ENCODE results near the gene CACNA1F.

DNA sequence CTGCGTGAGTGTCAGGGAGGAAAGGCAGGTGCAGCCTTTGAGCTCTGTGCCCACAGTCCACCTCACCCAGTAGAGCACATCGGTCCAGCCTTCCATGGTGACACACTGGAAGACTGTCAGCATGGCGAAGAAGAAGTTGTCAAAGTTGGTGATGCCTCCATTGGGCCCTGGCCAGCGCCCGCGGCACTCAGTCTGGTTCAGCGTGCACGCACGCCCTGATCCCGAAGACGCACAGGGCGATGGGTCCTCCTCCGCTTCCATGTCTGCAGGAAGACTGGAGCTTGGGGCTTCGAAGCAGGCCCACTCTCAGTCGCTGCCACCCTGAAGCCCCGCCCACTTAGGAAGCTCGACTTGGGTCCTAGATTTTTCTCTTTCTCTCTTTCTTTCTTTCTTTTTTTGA, 5.0 kb downstream of the CACNA1F start:
- TF ChIP-seq, protein P1, sequence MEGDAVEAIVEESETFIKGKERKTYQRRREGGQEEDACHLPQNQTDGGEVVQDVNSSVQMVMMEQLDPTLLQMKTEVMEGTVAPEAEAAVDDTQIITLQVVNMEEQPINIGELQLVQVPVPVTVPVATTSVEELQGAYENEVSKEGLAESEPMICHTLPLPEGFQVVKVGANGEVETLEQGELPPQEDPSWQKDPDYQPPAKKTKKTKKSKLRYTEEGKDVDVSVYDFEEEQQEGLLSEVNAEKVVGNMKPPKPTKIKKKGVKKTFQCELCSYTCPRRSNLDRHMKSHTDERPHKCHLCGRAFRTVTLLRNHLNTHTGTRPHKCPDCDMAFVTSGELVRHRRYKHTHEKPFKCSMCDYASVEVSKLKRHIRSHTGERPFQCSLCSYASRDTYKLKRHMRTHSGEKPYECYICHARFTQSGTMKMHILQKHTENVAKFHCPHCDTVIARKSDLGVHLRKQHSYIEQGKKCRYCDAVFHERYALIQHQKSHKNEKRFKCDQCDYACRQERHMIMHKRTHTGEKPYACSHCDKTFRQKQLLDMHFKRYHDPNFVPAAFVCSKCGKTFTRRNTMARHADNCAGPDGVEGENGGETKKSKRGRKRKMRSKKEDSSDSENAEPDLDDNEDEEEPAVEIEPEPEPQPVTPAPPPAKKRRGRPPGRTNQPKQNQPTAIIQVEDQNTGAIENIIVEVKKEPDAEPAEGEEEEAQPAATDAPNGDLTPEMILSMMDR (conservative IDR thresholded peaks at IDR 0.05; ENCODE audit: low read depth, low read length) = no peak
- no peak for TF ChIP-seq EZH2 (IDR thresholded peaks at IDR 0.05; ENCODE audit: borderline replicate concordance, low read depth, low read length, poor library complexity, severe bottlenecking)

Data from A673 (cell line).